ENCODE results near the gene COQ2.

GRCh38 chr4:83214079-83214478 is 70.5 kb downstream of the COQ2 start:
- no peak for TF ChIP-seq CTCF (IDR thresholded peaks at IDR 0.05)
- no peak for TF ChIP-seq POLR2A (IDR thresholded peaks at IDR 0.05)
